GM18951 (cell line): ENCODE measurements around the gene WNT16.

Experiments used
- POLR2A ChIP-seq: IDR thresholded peaks from 4 replicates; pipeline ENCODE4 v1.6.1; 2011; ENCODE audit warnings: mild to moderate bottlenecking; ENCODE audit not compliant: insufficient read length, insufficient read depth; ENCODE audit errors: extremely low read depth
- in situ Hi-C: fragments of 300-500 bp; cut with MboI; formaldehyde crosslinking; loops from one replicate; pipeline ENCODE4 v1.12.0; 2022; ENCODE audit warnings: low sequenced_read_pairs, mixed read lengths, inconsistent platforms; ENCODE audit not compliant: unreplicated experiment

WNT16 gene

DNA sequence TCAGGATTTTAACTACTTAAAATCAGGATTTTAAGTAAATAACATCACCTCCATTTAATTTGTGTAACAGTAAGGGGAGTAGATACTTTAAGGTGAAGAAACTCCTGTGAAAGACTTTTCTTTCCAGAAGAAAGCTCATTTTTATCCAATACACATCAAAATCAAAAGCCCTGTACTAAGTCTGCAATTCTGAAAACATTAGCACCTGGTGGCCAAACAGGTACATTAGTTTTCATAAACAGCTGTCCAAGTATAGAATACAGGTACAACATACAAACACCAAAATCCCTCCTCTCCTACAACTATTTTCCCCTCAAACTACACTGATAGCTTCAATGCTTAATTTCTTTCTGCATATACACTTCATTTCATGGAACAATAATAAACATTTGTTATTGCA is 44.4 kb downstream of the WNT16 start:
- in situ Hi-C loops = no loop called here
- TF ChIP-seq POLR2A = no peak

GRCh38 chr7:121376979-121377378 is 48.2 kb downstream of the WNT16 start:
- in situ Hi-C loops = no loop called here
- no peak for TF ChIP-seq POLR2A

GRCh38 chr7:121379930-121380329 is 51.1 kb downstream of the WNT16 start:
- TF ChIP-seq POLR2A = no peak
- in situ Hi-C loops = no loop called here

DNA sequence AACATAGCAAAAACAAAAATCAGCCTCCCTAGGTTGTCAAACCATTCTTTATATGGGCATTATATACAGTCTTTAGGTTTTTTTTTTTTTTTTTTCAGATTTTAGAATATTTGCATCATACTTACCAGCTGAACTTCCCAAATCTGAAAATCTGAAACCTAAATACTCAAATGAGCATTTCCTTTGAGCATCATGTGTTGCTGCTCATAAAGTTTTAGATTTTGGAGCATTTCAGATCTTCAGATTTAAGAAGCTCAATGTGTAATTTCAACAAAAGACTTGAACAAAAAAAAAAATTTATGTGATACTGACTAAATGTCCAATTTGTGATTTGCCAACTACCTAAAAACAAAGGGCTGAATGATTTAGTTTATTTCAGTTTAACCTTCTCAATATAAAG is 53.7 kb downstream of the WNT16 start:
- in situ Hi-C loops = no loop called here
- TF ChIP-seq POLR2A = no peak

GRCh38 chr7:121383235-121383910 is 54.6 kb downstream of the WNT16 start:
- no peak for TF ChIP-seq POLR2A
- in situ Hi-C loops = no loop called here

DNA sequence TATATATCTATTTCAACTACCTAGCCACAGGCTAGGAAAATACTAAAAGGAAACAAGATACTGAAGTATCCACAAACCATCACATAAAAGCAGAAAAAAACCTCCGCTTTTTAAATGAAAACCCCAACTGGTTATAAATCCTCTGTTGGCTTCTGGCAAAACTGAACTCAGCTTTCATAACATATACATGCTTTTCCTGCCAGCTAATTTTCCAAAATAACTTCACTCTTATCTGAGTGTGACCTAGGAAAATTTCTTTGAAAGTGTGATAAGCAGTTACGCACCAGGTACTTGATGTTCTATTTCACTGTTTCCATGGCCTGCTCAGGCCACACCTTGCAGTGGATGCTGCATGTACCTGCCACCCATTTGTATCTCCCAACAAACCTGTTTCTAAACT is 55.5 kb downstream of the WNT16 start:
- in situ Hi-C loops = no loop called here
- TF ChIP-seq POLR2A = no peak

- in situ Hi-C loops = no loop called here
Observed at GRCh38 chr7:121385056-121385799, 56.4 kb downstream of the WNT16 start.

DNA sequence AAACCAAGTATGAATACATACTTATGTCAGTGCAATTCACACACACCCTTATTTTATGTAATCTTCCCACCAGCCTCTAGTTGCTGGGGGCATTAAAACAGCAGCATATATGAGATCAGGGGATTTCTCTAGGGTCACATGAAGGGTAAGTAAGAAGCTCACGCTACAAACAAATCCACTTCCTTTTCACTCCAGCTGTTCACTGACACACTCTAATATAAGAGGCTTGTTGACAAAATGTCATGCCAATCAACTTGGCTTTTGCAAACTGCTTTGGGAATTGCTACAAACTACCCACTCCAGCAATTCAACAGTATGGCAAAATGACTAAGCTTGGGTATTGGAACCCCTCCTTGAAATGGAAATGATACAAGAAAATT is 57.0 kb downstream of the WNT16 start:
- in situ Hi-C loops = no loop called here

More at GRCh38 chr7:121385056-121385799, 56.4 kb downstream of the WNT16 start:
- no peak for TF ChIP-seq POLR2A

GRCh38 chr7:121388950-121389349 is 60.1 kb downstream of the WNT16 start:
- in situ Hi-C loops = no loop called here
- no peak for TF ChIP-seq POLR2A

More for the DNA sequence above, 57.0 kb downstream of the WNT16 start:
- no peak for TF ChIP-seq POLR2A

DNA sequence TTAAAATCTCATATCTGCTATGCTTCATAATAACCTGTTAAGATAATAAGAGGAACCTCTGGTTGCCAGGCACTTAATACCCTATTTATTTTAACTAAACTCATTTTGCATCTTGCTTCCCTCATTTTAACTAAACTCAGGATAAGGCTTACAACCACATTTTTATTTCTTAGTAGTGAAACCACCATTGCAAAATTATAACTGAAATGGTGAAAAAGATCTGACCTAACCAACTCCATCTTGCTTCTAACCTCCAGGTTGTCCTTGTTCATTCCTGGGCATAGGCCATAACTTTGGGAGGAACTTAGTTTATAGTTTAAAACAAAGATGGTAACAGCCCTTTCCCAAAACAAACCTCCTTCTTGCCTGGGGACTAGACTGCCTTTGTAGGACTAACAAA is 61.3 kb downstream of the WNT16 start:
- TF ChIP-seq POLR2A = no peak
- in situ Hi-C loops = no loop called here

DNA sequence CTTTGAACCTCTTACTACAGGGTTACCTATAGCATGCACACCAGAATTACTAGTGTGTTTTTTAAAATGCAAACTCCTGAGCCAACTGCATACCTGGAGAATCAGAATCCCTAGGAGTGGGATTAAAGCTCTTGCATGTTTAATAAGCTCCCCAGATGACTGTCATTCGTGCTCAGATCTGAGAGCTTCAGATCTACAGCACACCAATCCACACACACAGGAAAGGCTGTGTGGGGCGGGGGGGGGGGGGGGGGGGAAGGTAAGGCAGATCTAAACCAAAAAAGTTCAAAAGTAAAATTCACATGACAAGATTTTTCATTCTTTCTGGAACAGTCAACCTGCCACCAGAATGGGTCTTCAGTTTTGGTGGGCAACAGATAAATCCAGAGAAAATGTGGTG is 61.8 kb downstream of the WNT16 start:
- no peak for TF ChIP-seq POLR2A
- in situ Hi-C loops = no loop called here
